IMR-90 (cell line): ENCODE measurements around the gene KTI12. TPM values are rescaled to one million over a fixed set of nuclear protein-coding genes. Genes with fewer than 3 reads are reported as not detected.

Experiments used
- ATAC-seq: fragments of 200-7000 bp; cut with Tn5 transposase; 2 replicates; pipeline ENCODE4 v1.9.1; 2020; ENCODE audit warnings: low read depth, mild to moderate bottlenecking, moderate library complexity
- BruUV-seq: library from RNA; stranded (reverse); fragments of 400-500 nt; replicated peaks from 2 replicates; lab custom pipeline; 2021; lab: Mats Ljungman, UMichigan
- CTCF ChIA-PET: fragments of 300-600 bp; formaldehyde crosslinking; extraction: SDS; loops from one replicate; lab custom pipeline; 2021; ENCODE audit warnings: antibody characterized with exemption; lab: Yijun Ruan, JAX
- POLR2A ChIA-PET: fragments of 300-600 bp; sonication (Branson Sonifier 250); formaldehyde crosslinking; loops from one replicate; lab custom pipeline; 2022; ENCODE audit warnings: antibody characterized with exemption; ENCODE audit not compliant: unreplicated experiment; lab: Charles Lee
- DNase-seq: peaks from one replicate; pipeline ENCODE4 v3.0.0; 2013
- H2AFZ ChIP-seq: replicated peaks from 2 replicates; pipeline ENCODE3; 2013; ENCODE audit warnings: low read length, mild to moderate bottlenecking; ENCODE audit not compliant: poor library complexity
- H2AK5ac ChIP-seq: 2 replicates; pipeline ENCODE4 v1.6.1; 2013; ENCODE audit warnings: low read depth, low read length, inconsistent platforms
- H2AK9ac ChIP-seq: replicated peaks from 2 replicates; pipeline ENCODE3; 2013; ENCODE audit warnings: mild to moderate bottlenecking, low read depth, low read length, moderate library complexity; ENCODE audit not compliant: poor library complexity
- H2BK120ac ChIP-seq: 2 replicates; pipeline ENCODE4 v1.6.1; 2013; ENCODE audit warnings: low read depth, low read length, inconsistent platforms
- H2BK15ac ChIP-seq: 3 replicates; pipeline ENCODE4 v1.6.1; 2013; ENCODE audit warnings: low read depth, low read length, inconsistent platforms
- H2BK20ac ChIP-seq: 2 replicates; pipeline ENCODE4 v1.6.1; 2013; ENCODE audit warnings: low read depth, mild to moderate bottlenecking, inconsistent platforms, low read length, moderate library complexity
- H2BK5ac ChIP-seq: 2 replicates; pipeline ENCODE4 v1.6.1; 2013; ENCODE audit warnings: mild to moderate bottlenecking, low read depth, low read length, inconsistent platforms; ENCODE audit not compliant: poor library complexity, severe bottlenecking
- H3K14ac ChIP-seq: replicated peaks from 2 replicates; pipeline ENCODE4 v1.6.1; 2013; ENCODE audit warnings: low read depth, low read length, inconsistent platforms
- H3K18ac ChIP-seq: 2 replicates; pipeline ENCODE4 v1.6.1; 2013; ENCODE audit warnings: low read depth, low read length, control low read depth
- H3K23ac ChIP-seq: 2 replicates; pipeline ENCODE4 v1.6.1; 2013; ENCODE audit warnings: low read depth, low read length, inconsistent platforms
- H3K27ac ChIP-seq: 2 replicates; pipeline ENCODE4 v1.5.1; 2013; ENCODE audit warnings: mild to moderate bottlenecking, control low read depth, low read length; ENCODE audit not compliant: insufficient read depth
- H3K27me3 ChIP-seq: 2 replicates; pipeline ENCODE4 v1.6.1; 2013; ENCODE audit warnings: low read length; ENCODE audit not compliant: control insufficient read depth, insufficient read depth
- H3K36me3 ChIP-seq: 2 replicates; pipeline ENCODE4 v1.6.1; 2013; ENCODE audit warnings: low read length, mixed read lengths; ENCODE audit not compliant: control insufficient read depth, insufficient read depth
- H3K4ac ChIP-seq: 2 replicates; pipeline ENCODE4 v1.6.1; 2013; ENCODE audit warnings: low read depth, low read length, inconsistent platforms
- H3K4me1 ChIP-seq: 2 replicates; pipeline ENCODE4 v1.6.1; 2013; ENCODE audit warnings: low read length, mixed read lengths; ENCODE audit not compliant: control insufficient read depth, insufficient read depth
- H3K4me2 ChIP-seq: 2 replicates; pipeline ENCODE4 v1.6.1; 2013; ENCODE audit warnings: low read depth, mild to moderate bottlenecking, control low read depth, low read length, moderate library complexity
- H3K4me3 ChIP-seq: 2 replicates; pipeline ENCODE4 v1.5.1; 2013; ENCODE audit warnings: low read depth, mild to moderate bottlenecking, control low read depth, low read length, moderate library complexity; ENCODE audit not compliant: insufficient read depth
- H3K56ac ChIP-seq: 2 replicates; pipeline ENCODE4 v1.6.1; 2013; ENCODE audit warnings: low read length, inconsistent platforms; ENCODE audit not compliant: insufficient read depth; ENCODE audit errors: extremely low read depth
- H3K79me1 ChIP-seq, 2 experiments: 2 replicates each; pipeline ENCODE4 v1.6.1; 2013; ENCODE audit warnings: low read length in 2 of 2, inconsistent platforms in 1 of 2, low read depth in 1 of 2
- H3K9ac ChIP-seq: 2 replicates; pipeline ENCODE4 v1.6.1; 2013; ENCODE audit warnings: low read depth, low read length, control low read depth
- H3K9me1 ChIP-seq: 2 replicates; pipeline ENCODE4 v1.6.1; 2013; ENCODE audit warnings: low read length, inconsistent platforms; ENCODE audit not compliant: insufficient read depth
- H3K9me3 ChIP-seq: 2 replicates; pipeline ENCODE4 v1.6.1; 2013; ENCODE audit warnings: low read length; ENCODE audit not compliant: control insufficient read depth, insufficient read depth
- H4K20me1 ChIP-seq: 2 replicates; pipeline ENCODE4 v1.6.1; 2013; ENCODE audit warnings: low read length, inconsistent platforms; ENCODE audit not compliant: insufficient read depth
- H4K5ac ChIP-seq: 2 replicates; pipeline ENCODE4 v1.6.1; 2013; ENCODE audit warnings: mild to moderate bottlenecking, low read depth, low read length, control low read depth
- H4K8ac ChIP-seq, 2 experiments: 2 replicates each; pipeline ENCODE4 v1.6.1; 2013; ENCODE audit warnings: low read depth in 2 of 2, low read length in 2 of 2, control low read depth in 1 of 2, inconsistent platforms in 1 of 2
- H4K91ac ChIP-seq: 2 replicates; pipeline ENCODE4 v1.6.1; 2013; ENCODE audit warnings: low read depth, low read length, inconsistent platforms; ENCODE audit not compliant: insufficient read depth
- BHLHE40 ChIP-seq: fragments of 150-350 bp; IDR thresholded peaks from 2 replicates; pipeline ENCODE4 v1.6.1; 2016; ENCODE audit warnings: mild to moderate bottlenecking, low read depth, low read length
- CHD1 ChIP-seq: IDR thresholded peaks from 2 replicates; pipeline ENCODE4 v1.6.1; 2012; ENCODE audit warnings: low read depth, low read length, improper control_type of control experiment
- CTCF ChIP-seq: conservative IDR thresholded peaks from 2 replicates; pipeline ENCODE4 v1.5.1; 2012; ENCODE audit warnings: mild to moderate bottlenecking, low read depth, low read length, improper control_type of control experiment
- FOS ChIP-seq: fragments of 150-350 bp; IDR thresholded peaks from 2 replicates; pipeline ENCODE4 v1.6.1; 2016; ENCODE audit warnings: low read depth, low read length
- MAFK ChIP-seq: IDR thresholded peaks from 2 replicates; pipeline ENCODE4 v1.6.1; 2012; ENCODE audit warnings: low read depth, low read length, improper control_type of control experiment
- MAZ ChIP-seq: IDR thresholded peaks from 2 replicates; pipeline ENCODE4 v1.6.1; 2012; ENCODE audit warnings: low read depth, mild to moderate bottlenecking, low read length, improper control_type of control experiment, moderate library complexity, borderline replicate concordance
- MXI1 ChIP-seq: IDR thresholded peaks from 2 replicates; pipeline ENCODE4 v1.6.1; 2012; ENCODE audit warnings: low read depth, mild to moderate bottlenecking, low read length, moderate library complexity, borderline replicate concordance
- NFE2L2 ChIP-seq: fragments of 150-350 bp; IDR thresholded peaks from 2 replicates; pipeline ENCODE4 v1.6.1; 2016; ENCODE audit warnings: low read depth, mild to moderate bottlenecking, low read length
- POLR2A ChIP-seq: IDR thresholded peaks from 2 replicates; pipeline ENCODE4 v1.6.1; 2012; ENCODE audit warnings: mild to moderate bottlenecking, low read depth, low read length
- RAD21 ChIP-seq: IDR thresholded peaks from 2 replicates; pipeline ENCODE4 v1.6.1; 2012; ENCODE audit warnings: low read length, improper control_type of control experiment
- RCOR1 ChIP-seq: IDR thresholded peaks from 2 replicates; pipeline ENCODE4 v1.6.1; 2012; ENCODE audit warnings: mild to moderate bottlenecking, low read length, improper control_type of control experiment; ENCODE audit not compliant: insufficient replicate concordance
- RFX5 ChIP-seq: IDR thresholded peaks from 2 replicates; pipeline ENCODE4 v1.8.0; 2012; ENCODE audit warnings: low read depth, mild to moderate bottlenecking, low read length, moderate library complexity
- WGBS, 2 experiments: methylation state at CpG; one replicate each; pipeline versions ENCODE4 v1.1.5 to v1.1.7; 2013; ENCODE audit warnings: missing lambda C conversion rate in 2 of 2; ENCODE audit not compliant: insufficient read length in 1 of 2; ENCODE audit errors: extremely low coverage in 2 of 2; 5-methylcytosine and 5-hydroxymethylcytosine counted together
- dilution Hi-C: fragments of 300-500 bp; cut with HindIII; formaldehyde crosslinking; loops from one replicate; pipeline ENCODE4 v1.14.3; 2018; ENCODE audit warnings: low sequenced_read_pairs; ENCODE audit not compliant: unreplicated experiment
- in situ Hi-C: fragments of 300-500 bp; cut with MboI; formaldehyde crosslinking; loops from 3 replicates; pipeline ENCODE4 v1.14.3; 2019; ENCODE audit warnings: low sequenced_read_pairs, inconsistent platforms, mixed read lengths
- intact Hi-C: fragments of 100-400 bp; cut with micrococcal nuclease; formaldehyde crosslinking; loops from 2 replicates; pipeline ENCODE4 v1.10.0; 2022
- polyA plus RNA-seq, 3 experiments: library from polyadenylated mRNA; depleted of rRNA; stranded (reverse); fragments of >200 nt; gene quantifications; 2 replicates each; pipeline ENCODE4 v1.2.3, GENCODE V29; 2012; ENCODE audit warnings: low replicate concordance in 1 of 3
- total RNA-seq: library from RNA; depleted of rRNA; stranded (reverse); fragments of >200 nt; gene quantifications from 2 replicates; pipeline ENCODE4 v1.2.3, GENCODE V29; 2012
- TF ChIP-seq, protein P1 (sequence below): fragments of 150-350 bp; IDR thresholded peaks from 2 replicates; pipeline ENCODE4 v1.6.1; 2017; ENCODE audit warnings: mild to moderate bottlenecking, antibody characterized with exemption, low read length, low read depth
- TF ChIP-seq, protein P2 (sequence below): fragments of 150-350 bp; IDR thresholded peaks from 2 replicates; pipeline ENCODE4 v1.6.1; 2016; ENCODE audit warnings: low read depth, mild to moderate bottlenecking, low read length, moderate library complexity, borderline replicate concordance

KTI12 gene
- total and polyA plus RNA-seq, 2 of the 4 experiments (the other 2 are of a cell fraction) = 15.2 to 16.3 TPM

DNA sequence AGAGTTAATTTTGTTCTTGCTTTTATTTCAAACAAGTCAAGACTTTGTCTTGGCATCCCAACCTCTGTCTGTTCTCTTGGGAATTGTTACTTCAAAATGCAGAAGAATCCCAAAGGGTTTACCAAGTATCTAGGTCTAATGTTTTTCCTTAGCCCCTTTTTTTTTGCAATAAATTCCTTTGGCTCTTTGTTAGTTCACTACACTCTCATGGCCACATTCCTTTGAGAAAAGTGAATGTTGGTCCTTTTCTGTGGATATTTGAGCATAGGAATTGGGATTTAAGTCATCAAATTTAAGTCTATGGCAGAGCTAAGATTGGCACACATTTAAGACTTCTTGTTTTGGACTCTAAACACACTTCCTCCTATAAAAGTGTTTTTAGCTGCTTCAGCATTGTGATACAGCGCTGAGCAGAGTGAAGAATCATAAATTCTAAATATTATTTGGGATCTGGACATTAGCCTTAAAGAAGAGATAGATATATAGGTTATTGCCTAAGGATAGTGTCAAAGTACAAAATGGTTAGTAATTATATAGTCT lies 24.3 kb upstream of the KTI12 start:
- peak overlapping the region; percentile 7; the same call in 1 of the 2 replicates for H3K27ac ChIP-seq
- H3K36me3 ChIP-seq = peaks cover 18% of the 10 kb centered on the region
- no peak overlapping the region for H2AFZ ChIP-seq
- H4K91ac ChIP-seq = no peak overlapping the region
- H3K18ac ChIP-seq = no peak overlapping the region
- no peak overlapping the region for H2AK5ac ChIP-seq
- H3K9ac ChIP-seq = no peak overlapping the region
- no peak for ATAC-seq
- WGBS, 2 experiments = no CpG with 5 or more reads among the region's 1 CpG
- H3K27me3 ChIP-seq = no peaks in the 10 kb centered on the region
- in situ Hi-C loops (no loop called here), intact Hi-C loops (loop anchor here (2.0 kb wide), 2 partner anchors 55 to 161 kb away; no protein-coding TSS in a partner anchor), dilution Hi-C loops (no loop called here)
- no peak overlapping the region for H2BK20ac ChIP-seq
- no peak for DNase-seq
- no peak overlapping the region for H4K5ac ChIP-seq
- peaks cover 25% of the 10 kb centered on the region; the same call in 1 of the 2 replicates for H4K20me1 ChIP-seq
- peaks cover 5% of the 10 kb centered on the region; the same call in 1 of the 2 replicates for H3K4me1 ChIP-seq
- H3K23ac ChIP-seq = 0 out of 2 replicates have a peak overlapping the region, but pooled peaks have one; percentile 13
- H3K4ac ChIP-seq = no peak overlapping the region
- no peaks in the 10 kb centered on the region for H3K9me3 ChIP-seq
- H3K4me3 ChIP-seq = no peak overlapping the region
- BruUV-seq = no TSS peak
- no peak overlapping the region for H2BK5ac ChIP-seq
- H3K79me1 ChIP-seq = peaks cover 35 to 60% of the 10 kb centered on the region in 2 experiments
- no peaks in the 10 kb centered on the region for H3K9me1 ChIP-seq
- ChIA-PET POLR2A (no interaction called here), CTCF (interaction anchor here (0.7 kb wide), 1 partner anchor 32 kb away, joined by 4 read pairs; no protein-coding TSS in a partner anchor)
- no peak overlapping the region for H3K56ac ChIP-seq
- no peak overlapping the region for H4K8ac ChIP-seq
- no peak overlapping the region for H2BK120ac ChIP-seq
- H3K14ac ChIP-seq = no peak overlapping the region
- H2BK15ac ChIP-seq = no peak overlapping the region
- H2AK9ac ChIP-seq = no peak overlapping the region
- TF ChIP-seq NFE2L2 (no peak), FOS (no peak), MAFK (no peak), POLR2A (no peak), RFX5 (no peak), RAD21 (no peak), CTCF (no peak), RCOR1 (no peak), MXI1 (no peak), MAZ (no peak), CHD1 (no peak), BHLHE40 (no peak)
- TF ChIP-seq, protein P1, sequence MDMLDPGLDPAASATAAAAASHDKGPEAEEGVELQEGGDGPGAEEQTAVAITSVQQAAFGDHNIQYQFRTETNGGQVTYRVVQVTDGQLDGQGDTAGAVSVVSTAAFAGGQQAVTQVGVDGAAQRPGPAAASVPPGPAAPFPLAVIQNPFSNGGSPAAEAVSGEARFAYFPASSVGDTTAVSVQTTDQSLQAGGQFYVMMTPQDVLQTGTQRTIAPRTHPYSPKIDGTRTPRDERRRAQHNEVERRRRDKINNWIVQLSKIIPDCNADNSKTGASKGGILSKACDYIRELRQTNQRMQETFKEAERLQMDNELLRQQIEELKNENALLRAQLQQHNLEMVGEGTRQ = no peak
- TF ChIP-seq, protein P2, sequence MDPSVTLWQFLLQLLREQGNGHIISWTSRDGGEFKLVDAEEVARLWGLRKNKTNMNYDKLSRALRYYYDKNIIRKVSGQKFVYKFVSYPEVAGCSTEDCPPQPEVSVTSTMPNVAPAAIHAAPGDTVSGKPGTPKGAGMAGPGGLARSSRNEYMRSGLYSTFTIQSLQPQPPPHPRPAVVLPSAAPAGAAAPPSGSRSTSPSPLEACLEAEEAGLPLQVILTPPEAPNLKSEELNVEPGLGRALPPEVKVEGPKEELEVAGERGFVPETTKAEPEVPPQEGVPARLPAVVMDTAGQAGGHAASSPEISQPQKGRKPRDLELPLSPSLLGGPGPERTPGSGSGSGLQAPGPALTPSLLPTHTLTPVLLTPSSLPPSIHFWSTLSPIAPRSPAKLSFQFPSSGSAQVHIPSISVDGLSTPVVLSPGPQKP = no peak
- H3K4me2 ChIP-seq = peak overlapping the region; percentile 86
